OCI-LY7 (cell line): ENCODE data around the gene MRPL47. TPM values are rescaled to one million over a fixed set of nuclear protein-coding genes. Genes with fewer than 3 reads are reported as not detected.
A peak's percentile ranks its signal among the peaks of the same experiment; 100 is the strongest.

Source experiments
- BruUV-seq: library from RNA; stranded (reverse); fragments of 400-500 nt; replicated peaks from 2 replicates; lab custom pipeline; 2021; lab: Mats Ljungman, UMichigan
- CTCF ChIA-PET: fragments of 300-600 bp; sonication (Branson Sonifier 250); formaldehyde crosslinking; loops from one replicate; lab custom pipeline; 2022; ENCODE audit warnings: antibody characterized with exemption; ENCODE audit not compliant: unreplicated experiment; lab: Charles Lee
- POLR2A ChIA-PET: fragments of 300-600 bp; sonication (Branson Sonifier 250); formaldehyde crosslinking; loops from one replicate; lab custom pipeline; 2022; ENCODE audit warnings: antibody characterized with exemption; lab: Charles Lee
- DNase-seq: peaks from one replicate; pipeline ENCODE4 v3.0.0-alpha.2; 2015; ENCODE audit warnings: low spot score
- H2AFZ ChIP-seq: fragments of 200-600 bp; sonication (generic), shearing (Covaris generic); 2 replicates; pipeline ENCODE4 v1.6.1; 2014; ENCODE audit warnings: mild to moderate bottlenecking, antibody characterized with exemption, low read length, moderate library complexity
- H3K27ac ChIP-seq: fragments of 200-600 bp; sonication (generic); 2 replicates; pipeline ENCODE4 v1.5.1; 2014; ENCODE audit warnings: mixed run types, low read depth, mild to moderate bottlenecking, moderate library complexity, low read length, inconsistent platforms; ENCODE audit not compliant: poor library complexity, severe bottlenecking
- H3K36me3 ChIP-seq: fragments of 200-600 bp; sonication (generic); 2 replicates; pipeline ENCODE4 v1.6.1; 2014; ENCODE audit warnings: mild to moderate bottlenecking, antibody characterized with exemption, low read length, moderate library complexity, mixed read lengths; ENCODE audit not compliant: insufficient read depth
- H3K4me1 ChIP-seq: fragments of 200-600 bp; sonication (generic); 2 replicates; pipeline ENCODE4 v1.5.1; 2014; ENCODE audit warnings: mild to moderate bottlenecking, low read length; ENCODE audit not compliant: insufficient read depth, poor library complexity, severe bottlenecking
- H3K4me2 ChIP-seq: fragments of 200-600 bp; sonication (generic); 2 replicates; pipeline ENCODE4 v1.6.1; 2014; ENCODE audit warnings: mild to moderate bottlenecking, low read length
- H3K4me3 ChIP-seq: fragments of 200-600 bp; sonication (generic); 2 replicates; pipeline ENCODE4 v1.5.1; 2014; ENCODE audit warnings: mild to moderate bottlenecking, low read depth, low read length; ENCODE audit not compliant: poor library complexity, severe bottlenecking
- H3K79me2 ChIP-seq: fragments of 200-600 bp; sonication (generic); 2 replicates; pipeline ENCODE4 v1.6.1; 2016; ENCODE audit warnings: low read depth, mild to moderate bottlenecking, low read length, moderate library complexity, mixed read lengths; ENCODE audit not compliant: insufficient read depth
- H3K9me2 ChIP-seq: fragments of 200-600 bp; sonication (generic); 2 replicates; pipeline ENCODE4 v1.6.1; 2016; ENCODE audit warnings: mild to moderate bottlenecking, low read length, mixed read lengths; ENCODE audit not compliant: insufficient read depth
- H3K9me3 ChIP-seq: fragments of 200-600 bp; sonication (generic); 2 replicates; pipeline ENCODE4 v1.6.1; 2014; ENCODE audit warnings: mild to moderate bottlenecking, mixed run types, low read length, mixed read lengths
- H4K20me1 ChIP-seq: fragments of 200-600 bp; sonication (generic); 2 replicates; pipeline ENCODE4 v1.6.1; 2014; ENCODE audit warnings: mild to moderate bottlenecking, antibody characterized with exemption, low read length, moderate library complexity, mixed read lengths; ENCODE audit not compliant: insufficient read depth
- CTCF ChIP-seq: fragments of 200-600 bp; sonication (generic); conservative IDR thresholded peaks from 2 replicates; pipeline ENCODE4 v1.5.1; 2014; ENCODE audit warnings: mild to moderate bottlenecking, antibody characterized with exemption, low read length, moderate library complexity, mixed read lengths
- EZH2phosphoT487 ChIP-seq: fragments of 200-600 bp; sonication (generic); IDR thresholded peaks from 2 replicates; pipeline ENCODE4 v1.6.1; 2018; ENCODE audit warnings: low read depth, borderline replicate concordance, mild to moderate bottlenecking, mixed run types, antibody characterized with exemption, low read length, moderate library complexity, mixed read lengths
- intact Hi-C: fragments of 100-400 bp; cut with micrococcal nuclease; formaldehyde crosslinking; loops from one replicate; pipeline ENCODE4 v1.10.0; 2022; ENCODE audit not compliant: unreplicated experiment
- total RNA-seq, 2 experiments: library from RNA; depleted of rRNA in 1 of 2; stranded (reverse); fragments of >200 nt in 1 of 2; shearing (Covaris generic) in 1 of 2; gene quantifications; 2 replicates each; pipeline ENCODE4 v1.2.3, GENCODE V29; 2014 to 2022

Gene MRPL47
- total RNA-seq, 2 experiments from 2014 or later, result 25.9 to 47.2 TPM

DNA sequence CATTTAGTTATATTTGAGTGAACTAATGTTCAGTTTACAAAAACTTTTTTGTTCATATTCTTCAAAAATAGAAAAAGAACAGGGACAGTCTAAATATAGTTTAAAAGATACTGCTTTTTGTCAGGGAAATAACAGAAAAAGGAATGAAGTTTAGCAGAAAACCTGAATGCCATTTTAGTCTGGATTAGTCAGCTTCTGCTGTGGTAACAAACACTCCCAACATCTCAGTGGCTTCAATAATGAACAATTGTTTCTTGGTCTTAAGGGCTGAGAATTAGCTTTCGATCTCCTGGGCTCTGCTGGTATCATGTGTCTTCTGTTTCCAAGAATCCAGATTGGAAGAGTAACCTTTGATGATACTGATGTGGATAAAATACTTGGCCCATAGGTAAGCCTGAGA, 36.0 kb upstream of the MRPL47 start:
- Histone ChIP-seq H4K20me1 (no peaks in the 10 kb centered on the region), H3K27ac (no peak overlapping the region), H3K79me2 (no peaks in the 10 kb centered on the region), H3K4me3 (no peak overlapping the region), H2AFZ (no peak overlapping the region), H3K4me1 (no peaks in the 10 kb centered on the region), H3K9me2 (no peaks in the 10 kb centered on the region), H3K36me3 (no peaks in the 10 kb centered on the region), H3K9me3 (no peaks in the 10 kb centered on the region), H3K4me2 (no peak overlapping the region)
- ChIA-PET POLR2A (no interaction called here), CTCF (no interaction called here)
- no TSS peak for BruUV-seq
- TF ChIP-seq CTCF (no peak), EZH2phosphoT487 (no peak)
- DNase-seq, result no peak
- intact Hi-C loops, result no loop called here

- BruUV-seq, result no TSS peak
- no peak for DNase-seq
- H3K36me3 ChIP-seq, result peaks cover 3% of the 10 kb centered on the region
- peaks cover 7% of the 10 kb centered on the region for H3K4me1 ChIP-seq
- H3K27ac ChIP-seq, result no peak overlapping the region
- peak overlapping the region; percentile 24; the same call in 1 of the 2 replicates for H2AFZ ChIP-seq
- H3K9me2 ChIP-seq, result no peaks in the 10 kb centered on the region
- H3K4me3 ChIP-seq, result no peak overlapping the region
- no peaks in the 10 kb centered on the region for H4K20me1 ChIP-seq
- no peaks in the 10 kb centered on the region for H3K9me3 ChIP-seq
- H3K4me2 ChIP-seq, result no peak overlapping the region
- TF ChIP-seq CTCF (no peak), EZH2phosphoT487 (no peak)
- H3K79me2 ChIP-seq, result no peaks in the 10 kb centered on the region
- ChIA-PET CTCF (no interaction called here), POLR2A (interaction anchor here (0.7 to 1.6 kb wide), 4 partner anchors 13 to 54 kb away, joined by 3 read pairs; no protein-coding TSS in a partner anchor)
- intact Hi-C loops, result no loop called here
These were observed 26.5 kb upstream of the MRPL47 start for GRCh38 chr3:179630753-179631451.

DNA sequence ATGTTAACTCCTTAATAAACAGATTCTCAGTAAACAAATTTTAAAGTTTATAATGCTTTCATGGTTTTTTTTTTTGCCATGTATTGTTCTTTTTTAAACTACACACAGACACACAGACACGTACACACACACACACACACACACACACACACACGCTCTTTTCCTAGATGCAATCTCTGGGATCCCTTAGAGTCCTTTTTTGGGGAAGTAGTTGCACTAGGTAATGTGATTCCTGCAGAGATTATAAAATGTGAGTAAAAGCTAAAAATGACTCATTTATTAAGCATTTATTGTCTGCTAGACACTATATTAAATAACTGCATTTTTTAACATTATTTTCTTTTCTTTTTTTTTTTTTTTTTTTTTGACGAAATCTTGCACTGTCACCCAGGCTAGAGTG, 20.0 kb upstream of the MRPL47 start:
- no TSS peak for BruUV-seq
- Histone ChIP-seq H3K27ac (no peak overlapping the region), H3K9me2 (no peaks in the 10 kb centered on the region), H3K36me3 (peaks cover 58% of the 10 kb centered on the region), H3K9me3 (no peaks in the 10 kb centered on the region), H3K79me2 (no peaks in the 10 kb centered on the region), H3K4me2 (no peak overlapping the region), H4K20me1 (no peaks in the 10 kb centered on the region), H2AFZ (no peak overlapping the region), H3K4me3 (no peak overlapping the region), H3K4me1 (no peaks in the 10 kb centered on the region)
- TF ChIP-seq EZH2phosphoT487, result no peak
- TF ChIP-seq CTCF, result no peak
- CTCF ChIA-PET, result no interaction called here
- POLR2A ChIA-PET, result no interaction called here
- intact Hi-C loops, result no loop called here
- DNase-seq, result no peak
